ENCODE data around the gene RBM43. TPM values are rescaled to one million over a fixed set of nuclear protein-coding genes. Genes with fewer than 3 reads are reported as not detected.
"Not testable (repeated sequence)": the region's sequence is repeated elsewhere in the genome, so short reads cannot be mapped to it uniquely, and the experiment has no call there.

The RBM43 gene
- total RNA-seq, 4 donors from 2014 or later: 2.3 to 8.3 (median 4.7) TPM

- Histone ChIP-seq H3K4me1 (no peaks in the 10 kb centered on the region), H3K36me3 (no peaks in the 10 kb centered on the region), H3K27me3 (no peaks in the 10 kb centered on the region), H3K9me3 (no peaks in the 10 kb centered on the region), H3K4me3 (no peak overlapping the region), H3K27ac (no peak overlapping the region)
- TF ChIP-seq POLR2A (IDR thresholded peaks at IDR 0.05): no peak
- TF ChIP-seq, protein P1, sequence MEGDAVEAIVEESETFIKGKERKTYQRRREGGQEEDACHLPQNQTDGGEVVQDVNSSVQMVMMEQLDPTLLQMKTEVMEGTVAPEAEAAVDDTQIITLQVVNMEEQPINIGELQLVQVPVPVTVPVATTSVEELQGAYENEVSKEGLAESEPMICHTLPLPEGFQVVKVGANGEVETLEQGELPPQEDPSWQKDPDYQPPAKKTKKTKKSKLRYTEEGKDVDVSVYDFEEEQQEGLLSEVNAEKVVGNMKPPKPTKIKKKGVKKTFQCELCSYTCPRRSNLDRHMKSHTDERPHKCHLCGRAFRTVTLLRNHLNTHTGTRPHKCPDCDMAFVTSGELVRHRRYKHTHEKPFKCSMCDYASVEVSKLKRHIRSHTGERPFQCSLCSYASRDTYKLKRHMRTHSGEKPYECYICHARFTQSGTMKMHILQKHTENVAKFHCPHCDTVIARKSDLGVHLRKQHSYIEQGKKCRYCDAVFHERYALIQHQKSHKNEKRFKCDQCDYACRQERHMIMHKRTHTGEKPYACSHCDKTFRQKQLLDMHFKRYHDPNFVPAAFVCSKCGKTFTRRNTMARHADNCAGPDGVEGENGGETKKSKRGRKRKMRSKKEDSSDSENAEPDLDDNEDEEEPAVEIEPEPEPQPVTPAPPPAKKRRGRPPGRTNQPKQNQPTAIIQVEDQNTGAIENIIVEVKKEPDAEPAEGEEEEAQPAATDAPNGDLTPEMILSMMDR (IDR thresholded peaks at IDR 0.05): no peak
- DNase-seq: no peak
These were observed 38.4 kb upstream of the RBM43 start for GRCh38 chr2:151299920-151300539.

GRCh38 chr2:151297882-151298281, 36.2 kb upstream of the RBM43 start:
- H3K36me3 ChIP-seq: no peaks in the 10 kb centered on the region
- H3K9me3 ChIP-seq: no peaks in the 10 kb centered on the region
- H3K27me3 ChIP-seq: no peaks in the 10 kb centered on the region
- H3K4me3 ChIP-seq: no peak overlapping the region
- no peak overlapping the region for H3K27ac ChIP-seq
- DNase-seq: no peak
- no peaks in the 10 kb centered on the region for H3K4me1 ChIP-seq
- TF ChIP-seq POLR2A (IDR thresholded peaks at IDR 0.05): no peak
- TF ChIP-seq, protein P1 (IDR thresholded peaks at IDR 0.05): no peak

GRCh38 chr2:151295926-151296325, 34.3 kb upstream of the RBM43 start:
- H3K9me3 ChIP-seq, H3K4me1 ChIP-seq, H3K27me3 ChIP-seq, H3K4me3 ChIP-seq, DNase-seq, H3K36me3 ChIP-seq, H3K27ac ChIP-seq: not testable (repeated sequence)

DNA sequence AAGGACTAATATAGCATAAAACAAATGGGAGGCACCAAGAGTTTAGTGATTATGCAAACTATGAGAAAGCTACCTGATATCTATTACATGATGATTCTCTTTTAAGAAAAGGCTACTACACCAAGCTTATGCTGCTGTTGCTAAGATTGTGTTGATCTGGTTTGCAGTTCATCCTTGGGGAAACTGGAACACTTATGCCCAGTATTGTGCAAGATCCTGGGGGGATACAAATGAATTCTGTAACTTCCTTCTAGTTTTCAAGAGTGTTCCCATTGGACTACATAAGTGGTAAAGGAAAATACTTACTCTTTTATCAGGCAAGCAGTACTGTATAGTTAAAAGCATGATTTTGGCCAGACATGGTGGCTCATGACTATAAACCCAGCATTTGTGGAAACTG, 30.9 kb upstream of the RBM43 start:
- H3K27ac ChIP-seq: no peak overlapping the region
- H3K4me3 ChIP-seq: no peak overlapping the region
- TF ChIP-seq, protein P1 (IDR thresholded peaks at IDR 0.05): no peak
- TF ChIP-seq POLR2A (IDR thresholded peaks at IDR 0.05): no peak
- H3K4me1 ChIP-seq: peaks cover 0 to 9% (median 3%) of the 10 kb centered on the region in 4 donors
- H3K36me3 ChIP-seq: no peaks in the 10 kb centered on the region
- H3K27me3 ChIP-seq: no peaks in the 10 kb centered on the region
- H3K9me3 ChIP-seq: no peaks in the 10 kb centered on the region
- no peak for DNase-seq

GRCh38 chr2:151292141-151292540, 30.5 kb upstream of the RBM43 start:
- H3K9me3 ChIP-seq: no peaks in the 10 kb centered on the region
- no peak for DNase-seq
- H3K27me3 ChIP-seq: no peaks in the 10 kb centered on the region
- no peaks in the 10 kb centered on the region for H3K36me3 ChIP-seq
- peaks cover 0 to 10% (median 3%) of the 10 kb centered on the region in 4 donors for H3K4me1 ChIP-seq
- TF ChIP-seq, protein P1 (IDR thresholded peaks at IDR 0.05): no peak
- TF ChIP-seq POLR2A (IDR thresholded peaks at IDR 0.05): no peak
- no peak overlapping the region for H3K27ac ChIP-seq
- H3K4me3 ChIP-seq: no peak overlapping the region

GRCh38 chr2:151291224-151291623, 29.6 kb upstream of the RBM43 start:
- TF ChIP-seq, protein P1 (IDR thresholded peaks at IDR 0.05): no peak
- TF ChIP-seq POLR2A (IDR thresholded peaks at IDR 0.05): no peak
- Histone ChIP-seq H3K4me3 (no peak overlapping the region), H3K9me3 (no peaks in the 10 kb centered on the region)

More at GRCh38 chr2:151291224-151291623, 29.6 kb upstream of the RBM43 start:
- DNase-seq: no peak
- Histone ChIP-seq H3K36me3 (no peaks in the 10 kb centered on the region), H3K4me1 (peaks cover 0 to 10% (median 3%) of the 10 kb centered on the region in 4 donors), H3K27ac (no peak overlapping the region), H3K27me3 (no peaks in the 10 kb centered on the region)
